GM21515 (cell line): ENCODE measurements around the gene P2RX1.

ENCODE experiments used
- ATAC-seq: cut with Tn5 transposase; IDR thresholded peaks from one replicate; pipeline ENCODE4 v1.9.1; 2021; ENCODE audit not compliant: unreplicated experiment

P2RX1 gene

GRCh38 chr17:3915995-3916696 is at the start of gene P2RX1:
TSS of gene P2RX1 (minus strand) at chr17:3916465. CDS start at chr17:3916225, 240 bp downstream.
- ATAC-seq, result no peak

DNA sequence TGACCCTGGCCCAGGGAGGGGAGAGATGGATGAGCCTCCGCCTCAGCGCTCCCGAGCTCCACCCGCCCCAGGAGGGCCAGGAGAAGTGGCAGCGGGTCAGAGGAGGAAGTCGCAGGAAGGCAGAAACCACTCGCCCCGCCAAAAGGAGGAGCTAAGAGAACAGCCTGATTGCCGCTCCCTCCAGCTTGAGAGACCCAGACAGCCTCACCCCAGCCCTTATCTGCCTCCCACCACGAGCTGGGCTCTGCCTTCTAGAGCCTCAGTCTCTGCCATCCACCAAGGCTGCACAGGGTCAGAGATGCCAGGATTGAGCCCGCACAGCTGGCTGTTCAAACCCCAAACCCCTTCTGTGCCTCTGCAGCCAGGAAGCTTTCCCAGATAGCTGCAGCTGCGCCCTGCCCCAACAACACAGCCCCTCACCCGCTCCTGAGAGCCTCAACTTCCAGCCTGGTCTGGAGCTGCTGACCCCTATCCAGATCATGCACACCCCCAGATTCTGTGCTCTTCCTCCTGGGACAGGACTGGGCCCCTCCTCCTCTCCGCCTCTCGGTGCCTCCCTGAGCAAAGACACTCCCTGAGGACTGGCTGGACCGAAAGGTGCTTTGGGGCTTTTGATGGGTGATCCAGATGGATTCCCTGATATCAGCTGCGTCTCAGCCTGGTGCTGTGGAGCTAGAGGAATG is 49.0 kb upstream of the P2RX1 start:
- no peak for ATAC-seq

DNA sequence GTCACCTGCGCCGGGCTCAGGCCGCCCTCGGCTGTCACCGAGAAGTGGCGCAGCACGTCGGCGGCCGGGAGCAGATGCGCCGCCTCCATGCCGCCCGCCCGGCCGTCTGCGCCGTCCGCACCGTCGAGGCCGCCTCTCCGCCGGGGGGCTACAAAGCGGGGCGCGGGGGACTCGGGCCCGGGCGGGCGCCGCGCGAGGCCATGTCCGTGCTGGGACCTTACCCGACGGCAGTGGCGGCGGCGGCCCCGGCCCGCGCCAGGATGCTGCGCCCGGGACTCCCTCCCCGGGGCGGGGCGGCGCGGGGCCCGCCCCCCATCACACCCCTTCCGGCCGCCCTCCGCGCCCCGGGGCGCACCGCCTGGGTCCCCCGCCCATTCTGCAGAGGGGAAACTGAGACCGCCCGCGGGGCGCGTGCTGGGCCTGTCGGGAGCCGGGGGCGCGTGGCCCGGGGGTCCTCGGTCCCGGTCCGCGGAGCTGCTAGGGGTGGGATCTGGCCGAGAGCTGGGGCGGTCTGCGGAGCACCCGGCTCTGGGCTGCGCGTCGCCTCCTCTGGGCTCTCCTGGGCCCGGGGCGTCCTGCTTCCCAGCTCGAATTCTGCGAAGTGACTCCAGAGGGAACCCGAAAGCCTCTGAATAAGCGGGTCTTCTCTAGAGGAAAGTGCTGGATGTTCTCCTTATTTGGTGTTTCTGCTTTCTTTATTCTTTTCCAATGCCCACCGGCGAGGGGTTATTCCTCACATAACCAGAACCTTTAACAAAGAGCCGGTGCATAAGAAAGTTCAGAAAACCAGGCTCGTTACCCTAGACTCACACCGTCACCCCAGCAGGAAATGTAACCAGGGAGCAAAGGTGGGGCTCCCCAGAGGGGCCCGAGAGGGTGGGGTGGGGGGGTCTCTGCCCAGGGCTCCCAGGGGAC is 48.2 kb upstream of the P2RX1 start, which contains the start of gene ATP2A3:
Gene ATP2A3, minus strand, starts transcription at position 235 of the 915 bp plus-strand sequence. Its CDS starts 146 bp downstream, at position 89.
- peak; percentile 50 for ATAC-seq

- ATAC-seq, result peak; percentile 12
These were observed 47.3 kb upstream of the P2RX1 start for GRCh38 chr17:3963237-3964201.

GRCh38 chr17:3962965-3963236 is 46.6 kb upstream of the P2RX1 start:
- ATAC-seq, result no peak

- no peak for ATAC-seq
These were observed 46.1 kb upstream of the P2RX1 start for GRCh38 chr17:3962217-3962964.

- no peak for ATAC-seq
These were observed 45.3 kb upstream of the P2RX1 start for GRCh38 chr17:3961564-3962047.

DNA sequence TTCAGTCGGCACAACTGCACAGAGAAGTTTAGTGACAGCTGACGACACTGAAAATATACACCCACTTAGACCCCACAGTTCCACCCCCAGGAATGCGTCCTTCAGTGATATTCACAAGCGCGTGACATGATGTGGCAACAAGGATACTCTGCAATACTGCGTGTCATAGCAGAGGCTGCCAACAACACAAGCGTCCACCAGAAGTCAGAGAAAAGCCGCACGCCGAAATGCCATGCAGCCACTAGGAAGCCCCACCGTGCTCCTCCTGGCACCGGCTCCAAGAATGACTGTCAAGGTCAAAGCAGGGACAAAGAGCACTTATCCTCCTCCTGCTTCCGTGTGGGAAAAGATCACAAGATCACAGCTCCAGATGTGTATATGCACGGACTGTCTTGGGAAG is 44.5 kb upstream of the P2RX1 start:
- ATAC-seq, result no peak

GRCh38 chr17:3959921-3960601 is 43.8 kb upstream of the P2RX1 start:
- ATAC-seq, result no peak

DNA sequence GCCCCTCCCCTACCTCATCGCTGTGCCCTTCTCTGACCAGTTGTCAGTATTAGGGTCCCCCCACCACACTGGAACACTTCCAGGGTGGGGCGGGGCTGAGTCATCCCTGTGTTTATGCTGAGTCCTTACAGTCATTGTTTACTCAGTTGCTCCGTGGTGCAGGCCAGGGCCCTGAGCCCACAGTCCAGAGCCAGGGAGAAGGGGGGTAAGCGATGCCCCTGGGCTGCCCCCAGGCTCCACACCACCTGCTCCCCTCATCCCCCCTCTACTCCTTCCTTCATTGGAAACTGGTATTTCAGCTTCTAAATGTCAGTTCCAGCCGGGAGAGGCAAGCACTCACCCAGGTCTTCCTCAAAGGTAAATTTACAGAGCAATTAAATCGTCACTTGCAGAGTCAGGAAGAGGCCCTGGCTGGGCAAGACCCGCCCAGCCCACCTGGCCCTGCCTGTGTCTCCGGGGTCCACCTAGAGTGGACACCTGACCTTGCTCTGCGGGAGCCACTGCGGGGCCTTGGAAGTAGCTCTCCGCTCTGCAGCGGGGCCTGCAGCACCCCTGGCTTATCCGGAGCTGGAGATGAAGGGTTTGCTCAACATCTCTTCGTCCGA is 43.1 kb upstream of the P2RX1 start:
- no peak for ATAC-seq

GRCh38 chr17:3957735-3958599 is 41.7 kb upstream of the P2RX1 start:
- ATAC-seq, result no peak

GRCh38 chr17:3956983-3957382 is 40.7 kb upstream of the P2RX1 start:
- no peak for ATAC-seq

DNA sequence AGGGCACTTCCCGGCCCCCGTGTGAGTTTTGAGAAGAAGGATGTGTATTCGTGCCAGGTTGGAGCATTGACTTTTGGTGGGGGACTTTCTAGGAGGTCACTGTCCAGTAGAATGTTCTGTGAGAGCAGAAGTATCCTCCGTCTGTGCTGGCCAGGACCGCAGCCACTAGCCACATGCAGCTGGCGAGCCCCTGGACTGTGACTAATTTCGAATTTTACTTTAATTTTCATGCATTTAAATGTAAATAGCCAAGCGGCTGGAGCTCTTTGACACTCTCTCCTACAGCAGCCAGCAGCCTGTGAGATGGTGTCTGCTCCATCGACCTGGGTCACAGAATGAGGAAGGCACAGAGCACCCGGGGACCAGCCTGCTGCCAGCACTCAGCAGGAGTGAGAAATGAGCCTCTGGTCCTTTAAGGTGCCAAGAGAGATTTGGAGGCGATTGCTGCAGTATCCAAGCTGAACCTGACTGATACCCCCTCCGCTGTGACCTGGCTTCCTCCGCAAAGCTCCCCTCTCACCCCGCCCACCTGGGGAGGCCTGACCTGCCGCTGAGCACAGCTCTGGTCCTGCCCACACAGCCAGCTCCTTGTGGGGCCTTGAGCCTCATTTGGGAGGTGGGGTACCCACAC is 40.2 kb upstream of the P2RX1 start:
- no peak for ATAC-seq

DNA sequence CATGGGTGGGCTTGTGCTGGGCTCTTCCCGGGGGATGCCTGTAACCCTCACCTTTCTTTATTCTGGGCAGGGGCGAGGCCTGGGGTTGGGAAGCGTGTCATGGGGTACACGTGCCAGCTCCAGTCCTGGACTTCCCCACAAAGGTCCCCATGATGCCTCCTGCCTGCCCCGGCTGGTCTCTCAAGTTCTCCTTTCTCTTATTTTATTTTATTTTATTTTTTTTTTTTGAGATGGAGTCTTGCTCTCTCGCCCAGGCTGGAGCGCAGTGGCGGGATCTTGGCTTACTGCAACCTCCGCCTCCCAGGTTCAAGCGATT is 39.4 kb upstream of the P2RX1 start:
- no peak for ATAC-seq

- ATAC-seq, result no peak
These were observed 38.9 kb upstream of the P2RX1 start for GRCh38 chr17:3954976-3955672.

- ATAC-seq, result no peak
These were observed 37.8 kb upstream of the P2RX1 start for GRCh38 chr17:3954086-3954485.

DNA sequence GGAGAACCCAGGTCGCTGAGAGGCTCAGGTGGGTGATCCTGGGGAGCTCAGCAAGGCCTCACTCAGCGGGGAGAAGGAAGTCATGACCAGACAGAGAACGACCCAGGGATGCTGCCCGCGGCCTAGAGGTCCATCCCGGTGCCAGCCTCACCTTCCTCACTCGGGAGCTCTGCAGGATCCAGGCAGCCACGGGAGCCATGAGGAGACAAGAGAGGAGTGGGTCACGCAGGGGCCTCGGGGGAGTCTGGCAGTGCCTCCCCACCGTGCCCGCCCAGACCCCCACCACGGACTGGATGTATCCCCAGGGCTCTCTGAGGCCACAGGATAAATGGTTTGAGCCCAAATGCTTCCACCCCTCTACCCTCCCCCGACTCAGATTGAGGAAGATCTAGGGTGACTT is 37.3 kb upstream of the P2RX1 start:
- ATAC-seq, result no peak
